NCI-H2081 treated with DMSO at 0.1 percent for 48 hours (cell line): ENCODE results near the gene ADAMTS7.
"Not testable (repeated sequence)": the region's sequence is repeated elsewhere in the genome, so short reads cannot be mapped to it uniquely, and the experiment has no call there.

ENCODE experiments used
- DNase-seq: peaks from one replicate; lab custom pipeline; 2025; lab: John Stamatoyannopoulos, UW

ADAMTS7 gene, protein sequence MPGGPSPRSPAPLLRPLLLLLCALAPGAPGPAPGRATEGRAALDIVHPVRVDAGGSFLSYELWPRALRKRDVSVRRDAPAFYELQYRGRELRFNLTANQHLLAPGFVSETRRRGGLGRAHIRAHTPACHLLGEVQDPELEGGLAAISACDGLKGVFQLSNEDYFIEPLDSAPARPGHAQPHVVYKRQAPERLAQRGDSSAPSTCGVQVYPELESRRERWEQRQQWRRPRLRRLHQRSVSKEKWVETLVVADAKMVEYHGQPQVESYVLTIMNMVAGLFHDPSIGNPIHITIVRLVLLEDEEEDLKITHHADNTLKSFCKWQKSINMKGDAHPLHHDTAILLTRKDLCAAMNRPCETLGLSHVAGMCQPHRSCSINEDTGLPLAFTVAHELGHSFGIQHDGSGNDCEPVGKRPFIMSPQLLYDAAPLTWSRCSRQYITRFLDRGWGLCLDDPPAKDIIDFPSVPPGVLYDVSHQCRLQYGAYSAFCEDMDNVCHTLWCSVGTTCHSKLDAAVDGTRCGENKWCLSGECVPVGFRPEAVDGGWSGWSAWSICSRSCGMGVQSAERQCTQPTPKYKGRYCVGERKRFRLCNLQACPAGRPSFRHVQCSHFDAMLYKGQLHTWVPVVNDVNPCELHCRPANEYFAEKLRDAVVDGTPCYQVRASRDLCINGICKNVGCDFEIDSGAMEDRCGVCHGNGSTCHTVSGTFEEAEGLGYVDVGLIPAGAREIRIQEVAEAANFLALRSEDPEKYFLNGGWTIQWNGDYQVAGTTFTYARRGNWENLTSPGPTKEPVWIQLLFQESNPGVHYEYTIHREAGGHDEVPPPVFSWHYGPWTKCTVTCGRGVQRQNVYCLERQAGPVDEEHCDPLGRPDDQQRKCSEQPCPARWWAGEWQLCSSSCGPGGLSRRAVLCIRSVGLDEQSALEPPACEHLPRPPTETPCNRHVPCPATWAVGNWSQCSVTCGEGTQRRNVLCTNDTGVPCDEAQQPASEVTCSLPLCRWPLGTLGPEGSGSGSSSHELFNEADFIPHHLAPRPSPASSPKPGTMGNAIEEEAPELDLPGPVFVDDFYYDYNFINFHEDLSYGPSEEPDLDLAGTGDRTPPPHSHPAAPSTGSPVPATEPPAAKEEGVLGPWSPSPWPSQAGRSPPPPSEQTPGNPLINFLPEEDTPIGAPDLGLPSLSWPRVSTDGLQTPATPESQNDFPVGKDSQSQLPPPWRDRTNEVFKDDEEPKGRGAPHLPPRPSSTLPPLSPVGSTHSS (N-terminal part only)

DNA sequence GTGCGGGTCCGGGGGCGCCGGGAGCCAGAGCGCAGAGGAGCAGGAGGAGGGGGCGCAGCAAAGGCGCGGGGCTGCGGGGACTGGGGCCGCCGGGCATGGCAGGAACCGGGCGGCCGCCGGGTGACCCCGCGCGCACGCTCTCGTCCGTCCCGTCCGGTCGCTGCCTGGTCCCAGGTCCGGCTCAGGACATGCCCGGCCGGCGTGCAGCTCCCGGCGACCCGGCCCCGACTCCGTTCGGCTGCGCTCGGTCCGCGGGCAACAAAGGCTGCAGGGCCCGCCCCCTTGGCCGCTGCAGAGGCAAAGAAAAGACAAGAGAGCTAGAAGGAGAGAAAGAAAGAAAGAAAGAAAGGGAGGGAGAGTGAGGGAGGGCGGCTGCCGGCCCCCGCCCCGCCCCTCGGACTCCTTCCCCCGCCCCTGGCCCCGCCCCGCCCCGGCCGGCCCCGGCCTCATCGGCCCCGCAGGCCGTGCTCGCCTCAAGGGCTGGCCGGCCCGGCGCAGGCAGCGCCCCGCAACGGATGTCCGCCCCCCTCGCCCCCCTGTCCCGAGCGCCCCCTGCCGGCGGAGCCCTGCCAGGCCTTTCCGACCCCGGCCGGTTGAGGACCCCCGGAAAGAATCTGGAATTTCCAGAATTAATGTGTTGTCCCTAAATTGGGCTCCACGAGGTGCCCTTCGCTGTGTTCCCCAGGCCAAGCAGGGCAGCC, at the start of gene ADAMTS7:
ADAMTS7 (minus strand) TSS at position 341 of the 701 bp plus-strand sequence; CDS start at position 97, 244 bp downstream.
- DNase-seq: no peak

DNA sequence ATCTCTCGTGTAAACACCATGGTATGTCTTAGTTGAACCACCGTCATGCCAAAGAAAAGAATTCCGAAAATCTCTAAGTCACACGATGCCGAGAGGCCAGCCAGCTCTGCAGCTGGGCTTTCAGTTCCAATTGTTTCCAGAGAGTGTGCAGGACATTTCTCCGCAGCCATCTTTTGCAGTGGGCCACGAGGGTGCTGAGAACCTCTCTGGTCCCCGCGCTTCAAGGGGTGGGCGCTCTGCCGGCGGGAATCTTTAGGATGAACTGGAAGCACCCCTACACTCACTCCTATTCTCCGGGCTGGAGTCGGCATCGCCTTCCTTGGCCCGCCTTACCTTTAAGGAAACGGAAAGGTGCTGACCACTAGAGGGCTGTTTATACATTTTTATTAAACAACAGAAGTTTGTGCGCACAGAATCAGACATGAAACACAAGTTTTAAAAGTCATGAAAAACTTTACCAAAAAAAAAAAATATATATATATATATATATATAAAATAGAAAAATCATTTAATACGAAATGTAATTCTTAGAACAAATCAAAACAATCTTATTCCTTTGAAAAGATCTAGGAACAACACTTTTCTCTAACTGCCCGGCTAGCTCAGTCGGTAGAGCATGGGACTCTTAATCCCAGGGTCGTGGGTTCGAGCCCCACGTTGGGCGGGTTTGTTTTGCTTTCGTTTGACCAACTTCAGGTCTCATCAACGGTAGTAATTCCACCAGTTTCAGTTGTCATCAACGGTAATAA, 48.9 kb upstream of the ADAMTS7 start:
- DNase-seq: peak; percentile 65

DNA sequence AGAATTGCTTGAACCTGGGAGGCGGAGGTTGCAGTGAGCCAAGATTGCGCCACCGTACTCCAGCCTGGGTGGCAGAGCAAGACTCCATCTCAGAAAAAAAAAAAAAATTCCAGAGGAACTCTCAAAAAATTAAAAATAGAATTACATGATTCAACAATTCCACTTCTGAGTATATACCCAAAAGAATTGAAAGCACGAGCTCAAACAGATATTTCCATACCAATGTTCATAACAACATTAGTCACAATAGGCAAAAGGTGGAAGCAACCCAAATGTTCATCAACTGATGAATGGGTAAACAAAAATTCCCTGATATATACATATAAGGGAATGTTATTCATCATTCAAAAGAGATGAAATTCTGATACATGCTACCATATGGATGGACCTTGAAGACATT, 44.5 kb upstream of the ADAMTS7 start:
- no peak for DNase-seq

DNA sequence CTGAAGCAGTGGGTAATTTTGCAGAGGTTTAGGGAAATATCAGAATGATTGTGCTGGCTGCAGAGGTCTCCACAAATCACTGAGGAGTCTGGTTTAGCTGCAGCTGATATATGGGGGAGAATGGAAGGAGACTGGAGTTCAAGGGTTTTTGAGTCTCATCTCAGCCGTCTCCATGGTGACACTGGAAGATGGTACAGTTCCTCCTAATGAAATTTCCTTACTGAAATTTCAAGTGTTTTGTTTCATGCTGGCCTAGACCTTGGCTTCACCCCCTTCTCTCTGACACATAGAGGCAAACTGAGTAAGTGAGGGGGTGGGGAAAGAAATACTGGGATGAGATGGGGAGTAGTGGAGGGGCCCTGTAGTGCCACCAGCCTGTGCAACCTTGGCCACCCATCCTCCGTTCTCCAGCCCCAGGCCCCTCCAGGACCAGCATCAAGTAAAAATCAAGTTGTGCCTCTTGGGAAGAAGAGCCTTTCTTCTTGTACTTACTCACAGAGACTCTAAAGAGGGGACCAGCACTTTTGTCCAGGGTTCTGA, 43.6 kb upstream of the ADAMTS7 start:
- DNase-seq: no peak

DNA sequence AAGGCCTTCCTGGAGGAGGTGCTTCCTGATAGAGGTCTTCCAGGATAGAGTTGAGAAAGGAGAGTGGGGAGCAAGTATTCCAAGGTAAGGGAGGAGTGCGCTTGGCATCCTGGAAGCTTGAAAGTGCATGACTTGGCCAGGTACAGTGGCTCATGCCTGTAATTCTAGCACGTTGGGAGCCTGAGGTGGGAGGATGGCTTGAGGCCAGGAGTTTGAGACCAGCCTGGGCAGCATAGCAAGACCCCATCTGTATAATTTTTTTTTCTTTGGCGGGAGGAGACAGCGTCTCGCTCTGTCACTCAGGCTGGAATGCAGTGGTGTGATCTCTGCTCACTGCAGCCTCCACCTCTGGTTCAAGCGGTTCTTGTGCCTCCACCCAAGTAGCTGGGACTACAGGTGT, 42.2 kb upstream of the ADAMTS7 start:
- no peak for DNase-seq

DNA sequence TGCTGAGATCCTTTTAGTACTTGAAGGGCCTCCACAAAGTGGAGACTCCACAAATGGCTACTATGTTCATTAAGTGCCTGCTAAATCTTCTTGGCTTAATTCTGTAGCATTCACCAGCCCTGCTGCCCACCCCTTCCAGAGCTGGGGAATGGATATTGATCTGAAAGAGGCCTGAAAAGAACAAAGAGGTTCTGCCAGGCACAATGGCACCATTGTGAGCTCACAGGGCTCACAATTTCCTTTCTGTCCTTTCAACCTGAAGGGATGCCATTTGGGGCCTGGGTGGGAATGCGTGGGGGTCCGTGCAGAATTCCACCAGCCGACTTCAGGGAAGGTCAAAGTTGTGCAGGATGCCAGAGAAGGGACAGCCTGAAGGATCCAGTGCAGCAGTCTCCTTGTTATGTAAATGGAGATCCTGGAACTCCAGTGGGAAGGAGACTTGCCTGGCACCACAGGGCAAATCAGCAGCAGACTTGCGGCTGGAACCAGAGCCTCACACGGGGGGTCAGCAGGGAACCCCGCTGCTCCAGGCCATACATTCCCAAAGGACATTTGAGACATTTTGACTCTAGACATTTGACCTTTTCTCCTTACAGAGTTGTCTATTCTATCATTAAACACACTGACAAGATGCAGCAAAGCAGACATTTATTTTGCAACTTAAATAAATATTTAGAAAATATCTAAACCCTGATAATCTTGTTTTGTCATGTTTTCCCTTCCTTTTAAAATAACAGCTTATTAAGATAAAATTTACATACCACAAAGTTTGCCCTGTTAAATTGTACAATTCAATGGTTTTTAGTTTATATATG, 39.9 kb upstream of the ADAMTS7 start:
- no peak for DNase-seq

DNA sequence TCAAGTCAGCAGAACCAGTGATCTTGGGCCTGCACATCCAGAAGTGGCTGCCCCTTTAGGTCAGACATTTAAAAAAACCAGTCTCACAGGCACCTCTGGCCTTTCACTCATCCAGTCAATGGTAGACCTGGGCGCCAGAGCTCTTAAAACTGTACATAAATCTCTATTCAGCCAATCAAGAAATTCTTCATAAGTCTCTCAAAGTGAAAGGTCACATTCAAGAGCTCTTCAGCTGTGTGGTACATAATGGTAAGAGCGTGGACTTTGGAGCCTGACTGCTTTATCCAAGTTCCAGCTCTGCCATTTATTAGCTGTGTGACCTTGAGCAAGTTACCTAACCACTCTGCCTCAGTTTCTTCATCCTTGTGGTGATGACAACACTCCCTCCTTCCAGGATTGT, 39.1 kb upstream of the ADAMTS7 start:
- no peak for DNase-seq

DNA sequence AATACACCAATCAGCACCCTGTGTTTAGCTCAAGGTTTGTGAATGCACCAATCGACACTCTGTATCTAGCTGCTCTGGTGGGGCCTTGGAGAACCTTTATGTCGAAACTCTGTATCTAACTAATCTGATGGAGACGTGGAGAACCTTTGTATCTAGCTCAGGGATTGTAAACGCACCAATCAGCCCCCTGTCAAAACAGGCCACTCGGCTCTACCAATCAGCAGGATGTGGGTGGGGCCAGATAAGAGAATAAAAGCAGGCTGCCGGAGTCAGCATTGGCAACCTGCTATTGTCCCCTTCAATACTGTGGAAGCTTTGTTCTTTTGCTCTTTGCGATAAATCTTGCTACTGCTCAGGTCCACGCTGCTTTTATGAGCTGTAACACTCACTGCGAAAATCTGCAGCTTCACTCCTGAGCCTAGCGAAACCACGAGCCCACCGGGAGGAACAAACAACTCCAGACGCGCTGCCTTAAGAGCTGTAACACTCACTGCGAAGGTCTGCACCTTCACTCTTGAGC, 36.2 kb upstream of the ADAMTS7 start:
- DNase-seq: not testable (repeated sequence)

DNA sequence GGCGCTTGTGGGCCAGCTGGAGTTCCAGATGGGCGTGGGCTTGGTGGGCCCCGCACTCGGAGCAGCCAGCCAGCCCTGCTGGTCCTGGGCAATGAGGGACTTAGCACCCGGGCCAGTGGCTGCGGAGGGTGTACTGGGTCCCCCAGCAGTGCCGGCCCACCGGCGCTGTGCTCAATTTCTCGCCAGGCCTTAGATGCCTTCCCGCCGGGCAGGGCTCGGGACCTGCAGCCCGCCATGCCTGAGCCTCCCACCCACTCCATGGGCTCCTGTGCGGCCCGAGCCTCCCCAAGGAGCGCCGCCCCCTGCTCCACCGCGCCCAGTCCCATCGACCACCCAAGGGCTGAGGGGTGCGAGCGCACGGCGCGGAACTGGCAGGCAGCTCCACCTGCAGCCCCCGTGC, 35.6 kb upstream of the ADAMTS7 start:
- DNase-seq: not testable (repeated sequence)

DNA sequence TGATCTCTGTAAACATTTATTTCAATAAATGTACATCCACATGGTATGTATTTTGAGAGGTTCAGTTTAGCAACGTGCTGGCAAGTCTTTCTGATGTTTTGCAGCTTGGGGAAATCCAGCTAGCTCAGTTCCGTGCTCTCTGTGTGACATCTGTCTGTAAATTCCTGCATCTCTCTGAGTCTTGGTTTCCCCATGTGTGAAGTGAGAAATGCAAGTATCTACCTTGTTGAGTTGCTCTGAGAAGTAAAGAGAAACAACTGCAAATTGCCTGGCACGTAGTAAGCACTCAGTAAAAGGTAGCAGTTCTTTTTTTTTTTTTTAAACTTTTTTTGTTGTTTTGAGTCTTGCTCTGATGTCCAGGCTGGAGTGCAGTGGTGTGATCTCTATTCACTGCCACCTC, 31.3 kb upstream of the ADAMTS7 start:
- DNase-seq: no peak

DNA sequence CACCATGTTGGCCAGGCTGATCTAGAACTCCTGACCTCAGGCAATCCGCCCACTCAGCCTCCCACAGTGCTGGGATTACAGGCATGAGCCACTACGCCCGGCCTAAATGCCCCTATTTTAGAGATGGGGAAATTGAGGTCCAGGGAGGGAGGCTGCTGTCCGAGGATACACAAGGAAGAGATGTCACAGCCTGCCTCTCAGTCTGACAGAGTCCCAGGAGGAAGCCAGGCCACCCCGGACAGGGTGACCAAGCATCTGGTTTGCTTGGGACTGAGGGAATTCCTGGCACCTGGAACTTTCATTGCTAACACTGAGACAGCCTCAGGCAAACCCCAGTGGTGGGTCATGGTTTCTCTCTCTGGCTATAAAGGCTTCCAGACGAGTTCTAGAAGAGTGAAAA, 30.6 kb upstream of the ADAMTS7 start:
- no peak for DNase-seq

DNA sequence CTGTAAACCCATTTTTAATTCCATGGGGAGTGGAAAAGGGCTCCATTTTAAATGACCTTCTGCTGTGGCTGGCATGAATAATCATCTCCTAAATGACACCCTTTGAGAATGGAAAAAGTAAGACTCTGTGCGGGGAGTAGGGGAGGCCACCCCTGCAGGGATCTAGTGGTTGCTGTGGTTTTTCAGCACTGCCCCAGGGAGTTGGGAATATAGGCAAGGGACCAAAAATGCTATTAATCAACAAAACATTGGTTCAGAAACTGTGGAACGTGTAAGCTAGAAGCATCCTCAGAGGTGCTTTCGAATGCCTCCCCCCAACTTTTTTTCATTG, 30.1 kb upstream of the ADAMTS7 start:
- no peak for DNase-seq

DNA sequence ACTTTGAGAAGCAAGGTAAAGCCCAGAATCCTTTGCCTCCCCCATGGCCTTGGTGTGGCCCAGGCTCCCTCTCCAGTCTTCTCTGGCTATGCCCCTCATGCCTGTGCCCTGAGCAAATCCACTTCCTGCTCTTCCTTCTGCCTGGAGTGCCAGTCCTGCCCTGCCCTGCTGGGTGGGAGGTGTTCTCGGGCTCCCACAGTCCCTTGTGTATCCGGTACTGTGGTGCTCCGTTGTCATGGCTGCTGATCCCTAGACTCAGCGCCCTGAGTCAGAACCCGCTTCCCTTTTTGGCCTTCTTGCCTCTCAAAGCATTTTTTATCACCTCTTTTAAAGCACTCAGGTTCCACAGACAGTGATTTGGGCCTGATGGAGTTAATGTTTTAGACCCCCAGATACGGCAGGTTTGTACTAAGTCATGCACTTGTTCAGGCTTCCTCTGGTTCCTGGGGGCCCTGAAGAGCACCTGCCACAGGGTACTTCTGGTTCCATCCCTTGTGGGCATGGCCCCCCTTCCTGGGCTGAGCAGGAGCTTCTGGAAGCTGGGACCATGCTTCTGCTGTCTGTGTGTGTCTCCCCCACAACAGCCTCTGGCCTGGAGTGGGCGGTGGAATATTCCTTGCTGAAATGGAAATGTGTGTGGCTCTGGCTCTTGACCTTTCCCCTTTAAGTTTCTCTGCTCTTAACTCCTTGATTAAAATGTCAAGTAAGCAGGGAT, 29.6 kb upstream of the ADAMTS7 start:
- DNase-seq: no peak

DNA sequence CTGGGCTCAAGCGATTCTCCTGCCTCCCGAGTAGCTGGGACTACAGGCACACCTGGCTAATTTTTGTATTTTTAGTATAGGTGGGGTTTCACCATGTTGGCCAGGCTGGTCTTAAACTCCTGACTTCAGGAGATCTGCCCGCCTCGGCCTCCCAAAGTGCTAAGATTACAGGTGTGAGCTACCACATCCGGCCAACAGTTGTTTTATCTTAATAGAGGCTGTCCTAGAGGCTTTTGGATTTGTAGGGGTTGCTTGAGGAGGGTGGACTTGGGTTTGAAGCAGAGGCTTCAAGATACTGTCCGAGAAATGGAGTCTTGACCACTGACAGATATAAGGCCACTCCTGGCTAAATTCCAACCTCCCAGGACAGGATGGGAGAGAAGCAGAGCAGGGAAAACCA, 27.9 kb upstream of the ADAMTS7 start:
- not testable (repeated sequence) for DNase-seq

DNA sequence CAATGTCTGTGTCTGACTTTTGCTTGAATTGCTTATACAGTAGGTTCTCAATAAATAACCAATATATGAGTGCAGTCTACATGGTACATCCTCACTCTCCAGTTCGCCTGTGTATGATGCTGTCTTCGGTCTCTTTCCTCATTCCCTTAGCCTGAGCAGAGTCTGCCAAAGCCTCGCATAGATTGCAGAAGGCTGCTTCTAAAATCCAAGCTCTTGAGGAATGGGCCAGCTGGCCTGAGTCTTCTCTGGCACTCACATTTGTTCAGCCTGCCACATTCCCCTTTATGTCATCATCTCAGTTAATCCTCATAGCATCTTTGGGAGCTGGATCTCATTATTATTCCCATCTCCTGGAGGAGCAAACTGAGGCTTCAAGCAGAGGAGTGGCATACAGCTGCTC, 27.2 kb upstream of the ADAMTS7 start:
- DNase-seq: no peak

DNA sequence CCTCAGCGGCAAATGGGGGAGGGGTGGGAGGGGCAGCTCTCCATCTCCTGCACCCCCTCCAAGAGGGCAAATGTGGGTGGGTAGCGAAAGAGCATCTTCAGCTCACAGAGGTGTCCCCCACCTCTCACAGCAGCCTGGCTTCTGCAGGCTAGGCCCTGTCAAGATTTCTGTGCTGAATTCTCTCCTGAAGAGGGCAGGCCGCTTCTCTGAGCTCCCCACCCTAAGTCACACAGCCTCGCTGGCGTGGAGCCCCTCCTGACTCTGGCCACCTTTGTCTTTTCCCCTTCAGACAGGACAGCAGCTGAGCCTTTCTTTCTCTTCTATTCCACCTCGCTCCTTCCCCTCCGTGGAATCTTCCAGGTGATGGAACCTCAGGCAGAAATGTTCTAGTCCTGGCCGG, 26.3 kb upstream of the ADAMTS7 start:
- DNase-seq: no peak

DNA sequence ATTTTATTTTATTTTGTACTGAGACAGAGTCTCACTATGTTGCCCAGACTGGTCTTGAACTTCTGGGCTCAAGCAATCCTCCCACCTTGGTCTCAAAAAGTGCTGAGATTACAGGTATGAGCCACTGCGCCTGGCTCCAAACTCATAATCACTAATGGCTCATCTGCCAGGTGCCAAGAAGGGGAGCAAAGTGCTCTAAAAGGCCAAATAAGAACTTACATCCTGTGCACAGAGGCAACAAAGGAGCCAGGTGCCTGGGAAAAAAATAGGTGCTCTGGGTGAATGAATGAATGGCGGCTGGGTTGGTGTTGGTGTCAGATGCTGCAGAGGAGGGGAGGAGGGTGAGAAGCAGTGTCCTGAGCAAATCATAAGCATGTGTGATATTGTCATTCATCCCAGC, 25.9 kb upstream of the ADAMTS7 start:
- no peak for DNase-seq

DNA sequence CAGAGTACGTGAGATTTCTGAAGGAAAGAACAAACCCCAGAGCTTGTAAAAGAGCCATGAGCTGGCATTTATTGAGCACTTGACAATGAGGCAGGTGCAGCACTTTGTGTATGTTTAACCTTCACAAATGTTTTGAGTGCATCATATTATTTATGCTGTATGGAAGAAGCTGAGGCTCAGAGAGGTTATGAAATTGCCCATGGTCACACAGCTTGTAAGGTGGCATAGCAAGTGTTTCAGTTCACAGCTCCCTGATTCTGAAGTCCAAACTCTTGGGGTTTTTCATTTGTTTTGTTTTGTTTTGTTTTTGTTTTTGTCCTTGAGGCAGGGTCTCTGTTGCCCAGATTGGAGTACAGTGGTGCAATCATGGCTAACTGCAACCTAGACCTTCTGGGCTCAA, 25.1 kb upstream of the ADAMTS7 start:
- DNase-seq: no peak
